H7 (cell line): Measurements from ENCODE around the gene SNIP1. TPM values are rescaled to one million over a fixed set of nuclear protein-coding genes. Genes with fewer than 3 reads are reported as not detected.
A peak's percentile ranks its signal among the peaks of the same experiment; 100 is the strongest.
"Not testable (repeated sequence)": the region's sequence is repeated elsewhere in the genome, so short reads cannot be mapped to it uniquely, and the experiment has no call there.

Experiments used
- DNase-seq: peaks from one replicate; pipeline ENCODE4 v3.0.0; 2012
- H3K27me3 ChIP-seq: 2 replicates; pipeline ENCODE4 v1.6.0; 2011; ENCODE audit warnings: mild to moderate bottlenecking, low read length; ENCODE audit not compliant: control insufficient read depth, insufficient read depth
- H3K36me3 ChIP-seq: replicated peaks from 2 replicates; pipeline ENCODE4 v1.5.1; 2011; ENCODE audit warnings: low read length; ENCODE audit not compliant: control insufficient read depth, insufficient read depth
- H3K4me3 ChIP-seq: 2 replicates; pipeline ENCODE4 v1.5.1; 2011; ENCODE audit warnings: low read depth, mild to moderate bottlenecking, control low read depth, low read length, moderate library complexity; ENCODE audit not compliant: insufficient read depth
- total RNA-seq: library from RNA; depleted of rRNA; stranded (reverse); fragments of >200 nt; shearing (Covaris generic); gene quantifications from 2 replicates; pipeline ENCODE4 v1.2.3, GENCODE V29; 2014

Gene SNIP1
- total RNA-seq, 1 experiment from 2014 or later: 19.8 TPM

- no peak for DNase-seq
- no peak overlapping the region for H3K4me3 ChIP-seq
- H3K27me3 ChIP-seq: no peaks in the 10 kb centered on the region
- peaks cover 22% of the 10 kb centered on the region for H3K36me3 ChIP-seq
These were observed 13.9 kb downstream of the SNIP1 start for GRCh38 chr1:37540036-37540785.

GRCh38 chr1:37539154-37539553 is 14.9 kb downstream of the SNIP1 start:
- not testable (repeated sequence) for H3K4me3 ChIP-seq, DNase-seq, H3K27me3 ChIP-seq
- H3K36me3 ChIP-seq: peaks cover 20% of the 10 kb centered on the region

- no peak for DNase-seq
- Histone ChIP-seq H3K4me3 (no peak overlapping the region), H3K27me3 (no peaks in the 10 kb centered on the region), H3K36me3 (peaks cover 20% of the 10 kb centered on the region)
These were observed 16.7 kb downstream of the SNIP1 start for GRCh38 chr1:37537378-37537777.

- Histone ChIP-seq H3K4me3 (no peak overlapping the region), H3K36me3 (peaks cover 7% of the 10 kb centered on the region), H3K27me3 (no peaks in the 10 kb centered on the region)
- DNase-seq: no peak
These were observed 20.6 kb downstream of the SNIP1 start for GRCh38 chr1:37533317-37534093.

- H3K36me3 ChIP-seq, H3K4me3 ChIP-seq, DNase-seq, H3K27me3 ChIP-seq: not testable (repeated sequence)
These were observed 21.5 kb downstream of the SNIP1 start for GRCh38 chr1:37532418-37533156.

GRCh38 chr1:37529888-37530287 is 24.2 kb downstream of the SNIP1 start:
- H3K4me3 ChIP-seq, DNase-seq, H3K36me3 ChIP-seq, H3K27me3 ChIP-seq: not testable (repeated sequence)

- no peaks in the 10 kb centered on the region for H3K36me3 ChIP-seq
- no peak overlapping the region for H3K4me3 ChIP-seq
- DNase-seq: no peak
- H3K27me3 ChIP-seq: peaks cover 2% of the 10 kb centered on the region; the same call in 1 of the 2 replicates
These were observed 34.5 kb downstream of the SNIP1 start for GRCh38 chr1:37519613-37520012.

GRCh38 chr1:37518929-37519328 is 35.2 kb downstream of the SNIP1 start:
- H3K36me3 ChIP-seq, H3K4me3 ChIP-seq, DNase-seq, H3K27me3 ChIP-seq: not testable (repeated sequence)

GRCh38 chr1:37518241-37518640 is 35.9 kb downstream of the SNIP1 start:
- H3K36me3 ChIP-seq, DNase-seq, H3K4me3 ChIP-seq, H3K27me3 ChIP-seq: not testable (repeated sequence)

GRCh38 chr1:37517569-37517968 is 36.5 kb downstream of the SNIP1 start:
- H3K27me3 ChIP-seq: peaks cover 2% of the 10 kb centered on the region; the same call in 1 of the 2 replicates
- no peak for DNase-seq

GRCh38 chr1:37515185-37516034 is 38.7 kb downstream of the SNIP1 start:
- H3K36me3 ChIP-seq: no peaks in the 10 kb centered on the region
- no peak for DNase-seq
- peak overlapping the region; percentile 89 for H3K4me3 ChIP-seq
- peaks cover 2% of the 10 kb centered on the region; the same call in 1 of the 2 replicates for H3K27me3 ChIP-seq

More at GRCh38 chr1:37517569-37517968, 36.5 kb downstream of the SNIP1 start:
- Histone ChIP-seq H3K36me3 (no peaks in the 10 kb centered on the region), H3K4me3 (no peak overlapping the region)

GRCh38 chr1:37514350-37515184 is 39.5 kb downstream of the SNIP1 start, which contains the start of gene MEAF6:
Gene MEAF6 (minus strand): TSS chr1:37514766. CDS start chr1:37514746, 20 bp downstream.
- Histone ChIP-seq H3K36me3 (no peaks in the 10 kb centered on the region), H3K4me3 (peak within 1 kb of the TSS; percentile 89), H3K27me3 (peaks cover under 1% of the 10 kb centered on the region; the same call in 1 of the 2 replicates)
- DNase-seq: peak; percentile 97

- Histone ChIP-seq H3K4me3 (peak overlapping the region; percentile 89), H3K27me3 (no peaks in the 10 kb centered on the region), H3K36me3 (peaks cover 2% of the 10 kb centered on the region)
- DNase-seq: peak; percentile 85
These were observed 40.2 kb downstream of the SNIP1 start for GRCh38 chr1:37513795-37514349.
